VCaP (cell line): ENCODE data around the gene HBS1L.

ENCODE experiments used
- H3K27ac ChIP-seq: fragments of 450-650 bp; 2 replicates; pipeline ENCODE4 v1.5.1; 2017
- CTCF ChIP-seq: fragments of 450-650 bp; conservative IDR thresholded peaks from 2 replicates; pipeline ENCODE4 v1.5.1; 2017; ENCODE audit warnings: mild to moderate bottlenecking, moderate library complexity

The HBS1L gene

GRCh38 chr6:135054569-135055498 is at the start of gene HBS1L:
TSS of gene HBS1L (minus strand) at chr6:135054822. CDS start at chr6:135054691, 131 bp downstream.
- no peak for TF ChIP-seq CTCF
- peak within 1 kb of the TSS; percentile 77 for H3K27ac ChIP-seq

GRCh38 chr6:135104199-135104598 is 49.6 kb upstream of the HBS1L start:
- TF ChIP-seq CTCF: no peak
- H3K27ac ChIP-seq: no peak overlapping the region

- TF ChIP-seq CTCF: no peak
- no peak overlapping the region for H3K27ac ChIP-seq
These were observed 47.6 kb upstream of the HBS1L start for GRCh38 chr6:135102191-135102590.

- TF ChIP-seq CTCF: no peak
- no peak overlapping the region for H3K27ac ChIP-seq
These were observed 42.5 kb upstream of the HBS1L start for GRCh38 chr6:135097172-135097571.

GRCh38 chr6:135096403-135097130 is 41.9 kb upstream of the HBS1L start:
- no peak overlapping the region for H3K27ac ChIP-seq
- TF ChIP-seq CTCF: no peak

GRCh38 chr6:135095716-135096115 is 41.1 kb upstream of the HBS1L start:
- TF ChIP-seq CTCF: no peak
- H3K27ac ChIP-seq: no peak overlapping the region

- no peak for TF ChIP-seq CTCF
- H3K27ac ChIP-seq: no peak overlapping the region
These were observed 39.8 kb upstream of the HBS1L start for GRCh38 chr6:135094403-135094821.
